ENCODE data around the gene MEGF8.

Gene MEGF8

DNA sequence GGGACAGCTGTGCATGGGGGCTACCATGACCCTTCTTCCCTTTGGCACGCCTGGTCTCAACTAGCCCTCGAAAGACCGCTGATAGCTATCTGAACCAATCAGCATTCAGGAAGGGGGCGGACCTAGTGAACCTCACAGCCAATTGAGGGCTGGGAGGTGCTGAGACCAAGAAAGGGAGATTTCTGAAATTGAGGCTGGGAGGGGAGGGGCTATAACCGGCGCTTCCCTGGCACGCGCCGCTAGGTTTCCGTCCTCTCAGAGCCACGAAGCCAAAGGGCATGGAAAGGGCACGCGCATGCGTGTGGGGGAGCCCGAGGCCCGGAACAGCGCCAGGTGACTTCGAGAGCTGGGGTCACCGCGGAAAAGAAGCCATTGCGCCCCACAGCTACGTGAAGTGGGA, 18.8 kb upstream of the MEGF8 start:
- TF ChIP-seq POLR2A (IDR thresholded peaks at IDR 0.05; ENCODE audit: low read depth, low read length) = no peak
- no peak for DNase-seq (ENCODE audit: insufficient read length, low spot score)
- FAIRE-seq = no peak

- no peak for TF ChIP-seq POLR2A (IDR thresholded peaks at IDR 0.05; ENCODE audit: low read depth, low read length)
- FAIRE-seq = no peak
- no peak for DNase-seq (ENCODE audit: insufficient read length, low spot score)
These were observed 15.7 kb upstream of the MEGF8 start for GRCh38 chr19:42309686-42310085.

GRCh38 chr19:42311657-42312056, 13.8 kb upstream of the MEGF8 start:
- FAIRE-seq = no peak
- peak; percentile 52 for DNase-seq (ENCODE audit: insufficient read length, low spot score)

DNA sequence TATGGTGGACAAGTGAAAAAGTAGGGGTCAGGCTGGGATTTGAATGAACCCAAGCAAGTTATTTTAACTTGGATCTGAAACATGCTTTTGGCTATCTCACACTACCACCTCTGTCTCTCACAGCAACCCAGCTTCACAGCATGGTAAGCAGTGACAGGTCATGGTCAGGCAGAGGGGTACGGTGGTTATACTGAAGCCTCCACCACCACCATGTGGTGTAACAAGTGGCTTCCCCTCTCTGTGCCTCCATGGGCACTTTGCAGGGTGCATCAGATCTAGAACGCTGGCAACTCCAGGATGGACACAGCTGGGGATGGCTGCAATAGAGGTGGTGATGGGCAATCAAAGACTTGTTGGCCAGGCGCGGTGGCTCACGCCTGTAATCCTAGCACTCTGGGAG, 13.1 kb upstream of the MEGF8 start:
- DNase-seq (ENCODE audit: insufficient read length, low spot score) (no peak), FAIRE-seq (no peak)
- TF ChIP-seq POLR2A (IDR thresholded peaks at IDR 0.05; ENCODE audit: low read depth, low read length) = no peak

More at GRCh38 chr19:42311657-42312056, 13.8 kb upstream of the MEGF8 start:
- no peak for TF ChIP-seq POLR2A (IDR thresholded peaks at IDR 0.05; ENCODE audit: low read depth, low read length)

GRCh38 chr19:42313096-42313839, 12.2 kb upstream of the MEGF8 start, which contains the start of gene TMEM145:
Gene TMEM145 (plus strand): TSS chr19:42313309. CDS start chr19:42313377, 68 bp downstream.
- FAIRE-seq (no peak), DNase-seq (ENCODE audit: insufficient read length, low spot score) (peak; percentile 92)
- no peak for TF ChIP-seq POLR2A (IDR thresholded peaks at IDR 0.05; ENCODE audit: low read depth, low read length)

DNA sequence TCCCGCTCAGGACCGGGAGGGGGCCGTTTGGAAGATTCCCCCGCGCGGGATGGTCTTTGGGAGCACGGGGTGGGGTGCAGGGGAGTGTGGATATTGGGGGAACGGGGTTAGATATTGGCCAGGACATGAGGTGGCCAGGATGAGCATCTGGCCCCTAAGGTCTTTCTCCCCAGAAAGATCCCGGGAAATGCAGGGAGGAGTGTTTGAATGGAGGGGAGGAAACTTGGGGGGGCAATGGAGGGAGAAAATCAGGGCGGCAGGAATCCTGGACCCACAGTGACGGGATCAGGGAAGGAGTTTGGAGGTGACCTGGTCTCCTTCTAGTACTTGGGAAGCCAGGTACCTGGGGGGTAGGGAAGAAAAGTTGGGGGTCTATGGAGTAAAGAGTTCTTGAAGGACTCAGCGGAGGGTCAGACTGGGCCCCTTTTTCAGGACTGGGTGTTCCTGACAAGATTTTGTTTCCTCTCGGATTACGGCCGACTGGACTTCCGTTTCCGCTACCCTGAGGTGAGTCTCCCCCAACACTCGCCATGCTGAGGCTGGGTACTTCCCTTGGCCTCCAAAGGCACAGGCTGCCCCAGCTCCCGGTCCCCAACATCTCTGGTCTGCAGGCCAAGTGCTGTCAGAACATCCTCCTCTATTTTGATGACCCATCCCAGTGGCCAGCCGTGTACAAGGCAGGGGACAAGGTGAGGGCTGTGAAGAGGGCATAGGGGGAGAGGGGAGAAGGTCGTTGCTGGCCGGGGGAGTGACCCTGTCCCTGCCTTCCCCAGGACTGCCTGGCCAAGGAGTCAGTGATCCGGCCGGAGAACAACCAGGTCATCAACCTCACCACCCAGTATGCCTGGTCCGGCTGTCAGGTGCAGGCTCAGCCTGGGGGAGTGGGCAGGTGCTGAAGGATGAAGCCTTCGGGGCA, 11.3 kb upstream of the MEGF8 start:
- no peak for TF ChIP-seq POLR2A (IDR thresholded peaks at IDR 0.05; ENCODE audit: low read depth, low read length)
- no peak for FAIRE-seq
- DNase-seq (ENCODE audit: insufficient read length, low spot score) = no peak

- no peak for TF ChIP-seq POLR2A (IDR thresholded peaks at IDR 0.05; ENCODE audit: low read depth, low read length)
- FAIRE-seq = no peak
- no peak for DNase-seq (ENCODE audit: insufficient read length, low spot score)
These were observed 10.4 kb upstream of the MEGF8 start for GRCh38 chr19:42315024-42315423.

GRCh38 chr19:42316223-42317211, 8.9 kb upstream of the MEGF8 start:
- DNase-seq (ENCODE audit: insufficient read length, low spot score) = peak; percentile 82
- peak; percentile 39 for TF ChIP-seq POLR2A (IDR thresholded peaks at IDR 0.05; ENCODE audit: low read depth, low read length)
- no peak for FAIRE-seq

GRCh38 chr19:42317535-42317934, 7.9 kb upstream of the MEGF8 start:
- no peak for TF ChIP-seq POLR2A (IDR thresholded peaks at IDR 0.05; ENCODE audit: low read depth, low read length)
- DNase-seq (ENCODE audit: insufficient read length, low spot score) (no peak), FAIRE-seq (no peak)

DNA sequence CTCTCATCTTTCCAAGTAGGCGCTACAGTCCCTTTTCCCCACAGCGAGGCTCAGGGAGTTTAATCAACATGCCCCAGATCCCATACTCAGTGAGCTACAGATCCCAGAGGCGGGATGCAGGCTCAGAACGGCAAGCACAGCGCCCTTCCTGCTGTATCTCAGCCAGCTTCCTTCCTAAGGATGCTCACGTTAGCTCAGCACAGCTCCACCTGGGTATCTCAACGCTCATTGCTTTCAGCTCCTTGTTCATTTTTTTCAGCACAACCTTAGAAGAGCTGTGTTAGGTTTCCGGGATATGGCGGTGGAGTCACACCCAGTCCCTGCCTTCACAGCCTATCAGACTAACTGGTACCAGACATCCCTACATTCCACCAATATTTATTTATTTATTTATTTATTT, 3.1 kb upstream of the MEGF8 start:
- no peak for FAIRE-seq
- no peak for TF ChIP-seq POLR2A (IDR thresholded peaks at IDR 0.05; ENCODE audit: low read depth, low read length)

DNA sequence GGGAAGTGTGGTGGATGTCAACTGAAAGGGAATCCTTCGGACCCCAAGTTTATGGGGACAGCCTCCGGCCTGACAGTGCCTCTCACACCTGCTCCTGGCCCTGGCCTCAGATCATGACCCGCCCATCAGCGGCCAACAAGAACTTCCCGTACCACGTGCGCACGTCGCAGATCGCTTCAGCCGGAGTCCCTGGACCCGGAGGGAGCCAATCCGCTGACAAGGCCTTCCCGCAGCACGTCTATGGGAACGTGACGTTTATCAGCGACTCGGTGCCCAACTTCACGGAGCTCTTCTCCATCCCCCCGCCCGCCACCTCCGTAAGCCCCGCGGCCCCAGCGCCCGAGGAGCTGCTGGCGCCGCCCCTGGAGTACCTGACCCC, 2.0 kb upstream of the MEGF8 start:
- DNase-seq (ENCODE audit: insufficient read length, low spot score) = no peak
- FAIRE-seq = no peak
- TF ChIP-seq POLR2A (IDR thresholded peaks at IDR 0.05; ENCODE audit: low read depth, low read length) = no peak

More for the DNA sequence above, 3.1 kb upstream of the MEGF8 start:
- no peak for DNase-seq (ENCODE audit: insufficient read length, low spot score)

GRCh38 chr19:42323852-42324654, 1.4 kb upstream of the MEGF8 start:
- DNase-seq (ENCODE audit: insufficient read length, low spot score) (no peak), FAIRE-seq (no peak)
- no peak for TF ChIP-seq POLR2A (IDR thresholded peaks at IDR 0.05; ENCODE audit: low read depth, low read length)

All from H54 (cell line).